HFFc6 (cell line): ENCODE results near the gene CLIP4. TPM values are rescaled to one million over a fixed set of nuclear protein-coding genes. Genes with fewer than 3 reads are reported as not detected.
A peak's percentile ranks its signal among the peaks of the same experiment; 100 is the strongest.

ENCODE experiments used
- DNase-seq: peaks from one replicate; pipeline ENCODE4 v3.0.0-alpha.2; 2018
- H3K27ac Mint-ChIP-seq: 2 replicates; pipeline ENCODE4 v1.8.0; 2020; ENCODE audit warnings: mild to moderate bottlenecking, mixed read lengths
- H3K27me3 Mint-ChIP-seq: 2 replicates; pipeline ENCODE4 v1.8.0; 2021; ENCODE audit warnings: mild to moderate bottlenecking, moderate library complexity, mixed read lengths; ENCODE audit not compliant: insufficient read depth
- H3K36me3 Mint-ChIP-seq: 2 replicates; pipeline ENCODE4 v1.8.0; 2021; ENCODE audit warnings: low read depth, mixed read lengths
- H3K4me1 Mint-ChIP-seq: 2 replicates; pipeline ENCODE4 v1.8.0; 2020; ENCODE audit warnings: low read depth, mixed read lengths
- H3K4me3 Mint-ChIP-seq: 2 replicates; pipeline ENCODE4 v1.8.0; 2020; ENCODE audit warnings: mild to moderate bottlenecking, moderate library complexity, mixed read lengths
- H3K9me3 Mint-ChIP-seq: 2 replicates; pipeline ENCODE4 v1.8.0; 2020; ENCODE audit warnings: mild to moderate bottlenecking, mixed read lengths
- total RNA-seq, 6 experiments: library from RNA; stranded (reverse); fragmentation: NEBNext Ultra II Directional; extraction: Animal tissue kit (Norgen Biotek cat#: 25700); gene quantifications; 2 replicates in 1 of 6; 3 replicates in 5 of 6; pipeline ENCODE4 v1.2.3, GENCODE V29; 2021
- TF ChIP-seq, protein P1 (sequence below): fragments of 200-600 bp; sonication (generic); IDR thresholded peaks from 2 replicates; pipeline ENCODE4 v1.5.0; 2021; ENCODE audit warnings: antibody characterized with exemption, mild to moderate bottlenecking

Gene CLIP4
- total RNA-seq, 6 experiments from 2014 or later = 33.7 to 40.9 (median 36.6) TPM

DNA sequence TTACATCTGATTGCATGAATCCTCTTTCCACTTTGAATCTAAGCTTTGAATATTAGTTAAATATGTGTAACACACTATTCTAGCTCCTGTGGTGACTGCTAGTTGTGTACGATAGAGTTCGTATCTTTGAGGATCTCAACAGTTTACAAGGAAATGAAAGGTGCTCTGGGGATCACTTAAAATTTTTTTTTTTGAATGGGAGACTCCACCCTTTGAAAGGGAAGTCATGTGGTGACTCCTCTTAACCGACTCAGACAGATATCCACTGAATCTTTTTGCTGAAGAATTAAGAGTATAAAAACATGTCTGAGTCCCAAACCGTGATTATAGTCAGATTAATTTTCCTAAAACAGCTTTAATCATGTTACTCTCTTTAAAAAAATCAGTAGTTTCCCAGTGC lies 4.0 kb downstream of the CLIP4 start:
- peaks cover 27% of the 10 kb centered on the region for H3K36me3 Mint-ChIP-seq
- H3K27ac Mint-ChIP-seq = peak overlapping the region; percentile 18; the same call in 1 of the 2 replicates
- H3K9me3 Mint-ChIP-seq = peaks cover 3% of the 10 kb centered on the region
- peaks cover 88% of the 10 kb centered on the region for H3K4me1 Mint-ChIP-seq
- no peaks in the 10 kb centered on the region for H3K27me3 Mint-ChIP-seq
- H3K4me3 Mint-ChIP-seq = peak overlapping the region; percentile 9; the same call in 1 of the 2 replicates
- no peak for DNase-seq
- TF ChIP-seq, protein P1, sequence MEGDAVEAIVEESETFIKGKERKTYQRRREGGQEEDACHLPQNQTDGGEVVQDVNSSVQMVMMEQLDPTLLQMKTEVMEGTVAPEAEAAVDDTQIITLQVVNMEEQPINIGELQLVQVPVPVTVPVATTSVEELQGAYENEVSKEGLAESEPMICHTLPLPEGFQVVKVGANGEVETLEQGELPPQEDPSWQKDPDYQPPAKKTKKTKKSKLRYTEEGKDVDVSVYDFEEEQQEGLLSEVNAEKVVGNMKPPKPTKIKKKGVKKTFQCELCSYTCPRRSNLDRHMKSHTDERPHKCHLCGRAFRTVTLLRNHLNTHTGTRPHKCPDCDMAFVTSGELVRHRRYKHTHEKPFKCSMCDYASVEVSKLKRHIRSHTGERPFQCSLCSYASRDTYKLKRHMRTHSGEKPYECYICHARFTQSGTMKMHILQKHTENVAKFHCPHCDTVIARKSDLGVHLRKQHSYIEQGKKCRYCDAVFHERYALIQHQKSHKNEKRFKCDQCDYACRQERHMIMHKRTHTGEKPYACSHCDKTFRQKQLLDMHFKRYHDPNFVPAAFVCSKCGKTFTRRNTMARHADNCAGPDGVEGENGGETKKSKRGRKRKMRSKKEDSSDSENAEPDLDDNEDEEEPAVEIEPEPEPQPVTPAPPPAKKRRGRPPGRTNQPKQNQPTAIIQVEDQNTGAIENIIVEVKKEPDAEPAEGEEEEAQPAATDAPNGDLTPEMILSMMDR = no peak

DNA sequence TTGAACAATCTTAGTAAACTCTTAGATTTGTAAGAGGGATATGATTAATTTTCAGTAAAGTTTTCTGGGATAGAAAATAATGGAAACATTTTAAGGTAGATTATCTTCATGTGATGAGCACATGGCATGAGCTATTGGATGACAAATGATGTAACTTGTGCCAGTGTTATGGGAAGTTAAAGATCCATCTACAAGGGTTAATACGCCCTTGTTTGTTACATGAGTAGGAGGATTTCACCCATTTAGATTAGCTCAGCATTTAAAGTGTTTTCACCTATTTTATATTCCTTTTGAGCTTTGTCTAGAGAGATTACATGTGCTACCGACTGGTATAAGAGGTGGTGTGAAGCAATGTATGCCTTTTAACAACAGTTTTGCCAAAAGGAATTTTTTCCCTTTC lies 5.6 kb downstream of the CLIP4 start:
- H3K4me1 Mint-ChIP-seq = peaks cover 92% of the 10 kb centered on the region
- H3K27ac Mint-ChIP-seq = no peak overlapping the region
- peaks cover 19% of the 10 kb centered on the region for H3K9me3 Mint-ChIP-seq
- no peaks in the 10 kb centered on the region; the same call in 1 of the 2 replicates for H3K27me3 Mint-ChIP-seq
- no peak overlapping the region for H3K4me3 Mint-ChIP-seq
- no peak for DNase-seq
- H3K36me3 Mint-ChIP-seq = peaks cover 42% of the 10 kb centered on the region
- TF ChIP-seq, protein P1 = no peak

DNA sequence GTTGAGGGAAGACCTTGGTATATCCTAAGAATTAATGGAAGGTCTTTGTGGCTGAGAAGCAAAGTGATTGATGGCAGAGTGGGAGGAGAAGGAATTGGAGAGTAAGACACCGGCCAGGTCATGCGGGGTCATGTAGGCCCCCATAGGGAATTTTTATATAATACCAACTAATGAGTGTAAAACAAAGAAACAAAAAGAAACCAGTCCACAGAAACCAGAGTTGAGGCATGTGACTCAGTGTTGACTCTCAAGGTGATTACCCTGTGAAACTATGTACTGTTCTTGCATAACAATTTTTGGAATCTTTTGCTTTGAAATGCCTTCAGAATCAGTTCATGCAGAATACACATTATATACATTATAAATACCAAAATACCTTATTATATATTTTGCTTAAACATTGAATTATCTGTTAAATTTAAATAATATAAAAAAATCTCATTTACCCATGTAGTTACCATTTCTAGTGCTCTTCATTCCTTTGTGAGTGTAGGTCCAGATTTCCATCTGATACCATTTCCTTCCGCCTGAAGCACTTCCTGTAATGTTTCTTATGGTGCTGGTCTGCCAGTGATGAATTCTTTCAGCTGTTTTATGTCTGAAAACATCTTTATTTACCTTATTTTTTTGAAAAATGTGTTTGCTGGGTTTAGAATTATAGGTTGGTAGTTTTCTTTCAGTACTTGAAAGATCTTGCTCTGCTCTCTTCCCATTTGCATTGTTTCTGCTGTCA lies 8.6 kb downstream of the CLIP4 start:
- DNase-seq = peak; percentile 72
- H3K4me3 Mint-ChIP-seq = peak overlapping the region; percentile 49
- H3K27me3 Mint-ChIP-seq = no peaks in the 10 kb centered on the region; the same call in 1 of the 2 replicates
- peaks cover 24% of the 10 kb centered on the region for H3K9me3 Mint-ChIP-seq
- TF ChIP-seq, protein P1 = no peak
- H3K27ac Mint-ChIP-seq = peak overlapping the region; percentile 96
- peaks cover 59% of the 10 kb centered on the region for H3K36me3 Mint-ChIP-seq
- H3K4me1 Mint-ChIP-seq = peaks cover 92% of the 10 kb centered on the region

DNA sequence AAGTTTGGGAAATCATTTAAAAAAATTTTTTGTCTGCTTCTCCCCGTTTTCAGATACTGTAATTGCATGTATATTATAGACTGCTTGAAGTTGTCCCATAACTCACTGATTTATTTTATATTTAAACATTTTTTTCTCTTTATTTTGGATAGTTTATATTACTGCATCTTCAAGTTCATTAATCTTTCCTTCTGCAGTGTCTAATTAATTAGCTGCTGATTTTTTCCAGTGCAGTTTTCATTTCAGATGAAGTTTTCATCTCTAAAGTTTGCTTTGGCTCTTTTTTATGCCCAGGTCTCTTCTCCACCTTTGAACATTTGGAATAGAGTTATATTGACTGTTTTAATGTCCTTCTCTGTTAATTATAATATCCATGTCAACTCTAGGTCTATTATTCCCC lies 9.3 kb downstream of the CLIP4 start:
- H3K36me3 Mint-ChIP-seq = peaks cover 60% of the 10 kb centered on the region
- H3K27me3 Mint-ChIP-seq = no peaks in the 10 kb centered on the region; the same call in 1 of the 2 replicates
- TF ChIP-seq, protein P1 = no peak
- H3K9me3 Mint-ChIP-seq = peaks cover 24% of the 10 kb centered on the region
- H3K27ac Mint-ChIP-seq = peak overlapping the region; percentile 81
- DNase-seq = no peak
- peak overlapping the region; percentile 49; the same call in 1 of the 2 replicates for H3K4me3 Mint-ChIP-seq
- H3K4me1 Mint-ChIP-seq = peaks cover 92% of the 10 kb centered on the region

DNA sequence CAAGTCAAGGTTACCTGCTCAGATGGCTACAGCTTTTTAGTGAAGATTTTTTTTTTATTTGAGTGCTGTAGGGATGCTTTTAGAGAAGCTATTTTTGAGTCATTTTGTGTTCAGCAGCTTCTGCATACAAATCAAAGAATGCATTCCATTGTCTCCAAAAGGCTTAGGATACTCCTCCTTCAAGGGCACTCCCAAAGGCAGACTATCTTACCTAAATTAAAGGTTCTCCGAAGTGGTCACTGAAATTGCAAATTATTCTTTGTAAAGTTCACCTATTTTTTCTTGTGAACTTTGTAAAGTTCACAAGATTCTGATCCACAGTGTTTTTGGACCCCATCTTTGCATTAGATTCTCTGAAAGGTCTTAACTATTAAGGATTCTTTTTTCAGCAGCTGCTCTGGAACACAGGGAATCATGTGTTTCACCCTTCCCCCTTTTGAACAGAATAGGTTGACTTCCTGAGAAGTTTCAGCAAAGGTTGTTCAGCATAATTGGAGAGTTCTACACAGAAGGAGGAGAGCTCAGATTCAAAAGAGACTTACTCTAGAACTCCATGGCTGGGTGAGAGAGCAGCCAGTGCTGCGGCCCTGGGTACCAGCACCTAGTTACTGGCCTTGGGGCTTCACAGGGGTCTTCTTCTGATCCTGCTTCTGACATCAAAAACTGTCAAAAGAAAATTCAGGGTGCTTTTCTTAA lies 14.5 kb downstream of the CLIP4 start:
- TF ChIP-seq, protein P1 = no peak
- Mint-ChIP-seq H3K4me1 (peaks cover 69% of the 10 kb centered on the region), H3K36me3 (peaks cover 49% of the 10 kb centered on the region), H3K9me3 (peaks cover 16% of the 10 kb centered on the region), H3K27ac (peak overlapping the region; percentile 96), H3K27me3 (no peaks in the 10 kb centered on the region; the same call in 1 of the 2 replicates), H3K4me3 (peak overlapping the region; percentile 79)
- no peak for DNase-seq
